NCI-H2107 (cell line): ENCODE measurements around the gene ITPRID1.
"Not testable (repeated sequence)": the region's sequence is repeated elsewhere in the genome, so short reads cannot be mapped to it uniquely, and the experiment has no call there.

ENCODE experiments used
- DNase-seq: peaks from one replicate; lab custom pipeline; 2025; lab: John Stamatoyannopoulos, UW

ITPRID1 gene

GRCh38 chr7:31513790-31514189 lies at the start of gene ITPRID1:
Gene ITPRID1, plus strand, starts transcription at chr7:31514090. Its CDS starts 38,935 bp downstream, at chr7:31553025.
- no peak for DNase-seq

- DNase-seq, result no peak
Observed at GRCh38 chr7:31464601-31465000, 49.3 kb upstream of the ITPRID1 start.

GRCh38 chr7:31465285-31465684 lies 48.6 kb upstream of the ITPRID1 start:
- no peak for DNase-seq

DNA sequence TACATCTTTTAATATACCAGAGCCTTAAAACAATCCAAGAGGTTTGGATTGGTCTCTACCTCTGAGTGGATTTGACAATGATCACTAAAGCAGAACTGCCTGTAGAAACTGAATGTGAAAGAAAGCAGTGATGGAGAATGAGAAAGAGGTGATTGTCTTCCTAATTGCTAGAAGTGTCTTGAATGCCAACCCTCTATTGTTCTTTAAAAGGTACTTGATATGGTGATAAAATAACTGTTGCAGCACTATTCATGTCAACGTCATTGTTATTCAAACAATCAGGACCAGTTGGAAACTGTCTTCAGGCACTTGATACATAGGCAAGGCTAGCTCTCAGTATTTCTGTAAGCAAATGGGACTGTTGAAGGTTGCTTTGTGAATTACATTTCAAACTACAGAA lies 47.9 kb upstream of the ITPRID1 start:
- DNase-seq, result no peak

- DNase-seq, result not testable (repeated sequence)
Observed at GRCh38 chr7:31470883-31471282, 43.0 kb upstream of the ITPRID1 start.

GRCh38 chr7:31475368-31475767 lies 38.5 kb upstream of the ITPRID1 start:
- no peak for DNase-seq

GRCh38 chr7:31476073-31476745 lies 37.7 kb upstream of the ITPRID1 start:
- no peak for DNase-seq

GRCh38 chr7:31476941-31477677 lies 36.8 kb upstream of the ITPRID1 start:
- DNase-seq, result no peak

- DNase-seq, result no peak
Observed at GRCh38 chr7:31478018-31478417, 35.9 kb upstream of the ITPRID1 start.

DNA sequence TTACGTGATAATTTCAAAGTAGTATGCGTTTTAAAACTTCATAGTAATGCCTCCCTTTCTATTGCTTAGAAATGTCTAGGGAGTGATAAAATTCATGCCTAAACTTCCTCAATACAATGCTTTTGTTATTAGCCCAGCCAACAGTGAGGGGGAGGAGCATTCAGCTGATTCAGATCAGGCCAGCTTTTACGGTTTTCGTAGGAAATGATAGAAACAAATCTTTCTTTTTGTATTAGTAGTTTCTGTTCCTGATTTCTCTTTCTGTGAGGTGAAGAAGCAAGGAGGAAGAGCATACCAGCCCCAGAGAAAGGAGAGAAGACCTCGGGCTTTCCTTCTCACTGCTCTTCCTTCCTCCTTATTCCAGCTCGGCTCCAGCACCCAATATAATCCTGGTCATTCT lies 35.2 kb upstream of the ITPRID1 start:
- DNase-seq, result no peak

- no peak for DNase-seq
Observed at GRCh38 chr7:31487071-31487470, 26.8 kb upstream of the ITPRID1 start.

DNA sequence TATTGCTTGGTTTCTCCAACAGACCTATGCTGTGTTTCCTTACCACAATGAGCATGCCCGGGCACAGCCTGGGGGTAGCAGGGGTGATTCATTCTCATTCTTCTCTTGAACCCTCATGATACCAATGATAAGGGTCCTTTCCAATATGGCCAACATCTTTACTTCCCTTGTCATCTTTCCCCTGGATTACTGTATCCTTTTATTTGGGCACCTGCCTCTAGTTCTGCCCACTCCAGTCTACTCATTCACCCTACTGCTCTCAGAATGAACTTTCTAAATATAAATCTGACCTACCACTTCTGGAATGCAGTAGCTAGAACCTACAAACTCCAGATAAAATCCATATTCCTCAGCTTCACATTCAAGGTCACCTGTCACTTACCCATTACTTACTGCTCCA lies 26.4 kb upstream of the ITPRID1 start:
- DNase-seq, result no peak

GRCh38 chr7:31488562-31489203 lies 25.2 kb upstream of the ITPRID1 start:
- DNase-seq, result no peak

- no peak for DNase-seq
Observed at GRCh38 chr7:31490796-31491314, 23.0 kb upstream of the ITPRID1 start.

DNA sequence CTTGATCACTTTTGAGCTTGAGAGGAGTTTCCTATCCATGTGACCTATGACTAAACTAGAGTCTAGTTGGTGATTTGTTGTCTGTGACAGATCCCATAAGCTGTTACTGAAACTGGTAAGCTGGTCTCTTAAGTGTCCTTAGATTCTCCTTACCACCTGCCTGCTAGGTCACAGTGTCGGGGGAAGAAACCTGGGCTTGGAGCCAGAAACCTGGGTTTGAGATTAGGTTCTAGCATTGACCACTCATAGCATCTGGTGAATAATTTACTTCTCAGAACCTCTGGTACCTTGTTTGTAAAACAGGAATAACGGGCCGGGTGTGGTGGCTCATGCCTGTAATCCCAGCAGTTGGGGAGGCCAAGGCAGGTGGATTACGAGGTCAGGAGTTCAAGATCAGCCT lies 21.8 kb upstream of the ITPRID1 start:
- DNase-seq, result no peak

GRCh38 chr7:31493714-31494181 lies 20.1 kb upstream of the ITPRID1 start:
- DNase-seq, result no peak

GRCh38 chr7:31494421-31494820 lies 19.5 kb upstream of the ITPRID1 start:
- DNase-seq, result no peak

DNA sequence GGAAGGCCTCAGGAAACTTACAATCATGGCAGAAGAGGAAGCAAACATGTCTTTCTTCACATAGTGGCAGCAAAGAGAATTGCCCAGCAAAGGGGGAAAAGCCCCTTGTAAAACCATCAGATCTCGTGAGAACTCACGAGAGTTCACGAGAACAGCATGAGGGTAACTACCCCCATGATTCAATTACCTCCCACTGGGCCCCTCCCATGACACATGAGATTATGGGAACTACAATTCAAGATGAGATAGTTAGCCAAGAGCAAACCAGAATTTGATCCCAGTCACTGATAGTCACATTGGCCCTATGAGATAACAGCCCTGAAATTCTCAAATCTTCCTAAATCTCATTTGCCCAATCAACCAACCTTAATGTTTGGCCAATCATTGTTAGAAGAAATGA lies 18.2 kb upstream of the ITPRID1 start:
- no peak for DNase-seq

DNA sequence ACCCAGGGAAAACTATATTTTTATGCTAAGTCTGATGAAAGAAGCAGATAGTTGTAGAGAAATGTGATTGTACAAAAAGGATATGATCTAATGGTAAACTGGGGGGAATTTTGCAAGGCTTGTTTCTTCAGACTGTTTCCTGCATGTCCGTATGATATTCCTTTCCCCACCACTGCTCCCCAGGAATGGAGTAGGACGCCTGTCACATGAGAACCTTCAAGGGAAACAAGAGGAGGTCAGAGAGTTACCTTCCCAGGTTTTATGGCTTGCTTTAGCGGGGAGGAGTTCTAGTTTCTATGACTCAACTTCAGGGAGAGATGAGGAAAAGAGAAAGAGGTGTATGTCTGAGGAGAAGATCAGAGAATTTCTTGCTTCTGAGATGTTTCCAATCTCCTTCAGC lies 16.4 kb upstream of the ITPRID1 start:
- DNase-seq, result no peak

- no peak for DNase-seq
Observed at GRCh38 chr7:31500656-31501055, 13.2 kb upstream of the ITPRID1 start.

DNA sequence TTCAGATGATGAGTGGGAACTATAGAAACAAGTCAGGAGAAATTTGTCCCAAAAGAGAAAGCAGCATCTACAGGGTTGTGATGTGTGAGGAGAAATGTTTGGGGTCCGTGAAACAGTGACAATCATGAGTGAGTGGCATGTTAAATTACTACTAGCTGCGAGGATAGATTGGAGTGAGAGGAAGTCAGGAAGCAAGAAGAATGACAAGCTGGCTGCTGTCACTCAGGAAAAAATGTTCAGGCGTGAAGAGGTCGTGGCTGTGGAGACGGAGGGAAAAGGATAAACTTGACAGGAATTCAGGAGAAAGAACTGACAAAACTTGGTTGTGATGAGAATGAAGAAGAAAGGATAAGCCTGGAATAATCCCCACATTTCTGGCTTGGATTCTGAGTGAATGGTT lies 5.1 kb upstream of the ITPRID1 start:
- no peak for DNase-seq

DNA sequence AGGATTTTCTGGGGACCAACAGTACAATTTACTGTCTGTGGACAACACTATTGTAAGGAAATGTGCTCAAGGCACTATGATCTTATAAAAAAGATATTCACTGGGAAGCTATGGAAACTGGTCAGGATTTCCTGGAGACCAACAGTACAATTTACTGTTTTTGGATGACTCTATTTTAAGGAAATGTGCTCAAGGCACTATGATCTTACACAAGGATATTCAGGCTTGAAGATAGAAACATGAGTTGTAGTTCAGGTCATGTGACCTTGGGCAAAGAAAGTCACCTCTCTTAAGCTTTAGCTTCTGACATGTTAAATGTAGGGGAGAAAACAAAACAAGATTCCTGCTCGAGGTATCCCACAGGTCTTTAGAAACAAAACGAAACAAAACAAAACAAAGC lies 1.7 kb upstream of the ITPRID1 start:
- no peak for DNase-seq
